GM18868 (cell line): ENCODE measurements around the gene SMG9.
"Not testable (repeated sequence)": the region's sequence is repeated elsewhere in the genome, so short reads cannot be mapped to it uniquely, and the experiment has no call there.

ENCODE experiments used
- ATAC-seq: cut with Tn5 transposase; IDR thresholded peaks from one replicate; pipeline ENCODE4 v1.9.1; 2021; ENCODE audit warnings: mild to moderate bottlenecking, moderate library complexity; ENCODE audit not compliant: unreplicated experiment

The SMG9 gene

DNA sequence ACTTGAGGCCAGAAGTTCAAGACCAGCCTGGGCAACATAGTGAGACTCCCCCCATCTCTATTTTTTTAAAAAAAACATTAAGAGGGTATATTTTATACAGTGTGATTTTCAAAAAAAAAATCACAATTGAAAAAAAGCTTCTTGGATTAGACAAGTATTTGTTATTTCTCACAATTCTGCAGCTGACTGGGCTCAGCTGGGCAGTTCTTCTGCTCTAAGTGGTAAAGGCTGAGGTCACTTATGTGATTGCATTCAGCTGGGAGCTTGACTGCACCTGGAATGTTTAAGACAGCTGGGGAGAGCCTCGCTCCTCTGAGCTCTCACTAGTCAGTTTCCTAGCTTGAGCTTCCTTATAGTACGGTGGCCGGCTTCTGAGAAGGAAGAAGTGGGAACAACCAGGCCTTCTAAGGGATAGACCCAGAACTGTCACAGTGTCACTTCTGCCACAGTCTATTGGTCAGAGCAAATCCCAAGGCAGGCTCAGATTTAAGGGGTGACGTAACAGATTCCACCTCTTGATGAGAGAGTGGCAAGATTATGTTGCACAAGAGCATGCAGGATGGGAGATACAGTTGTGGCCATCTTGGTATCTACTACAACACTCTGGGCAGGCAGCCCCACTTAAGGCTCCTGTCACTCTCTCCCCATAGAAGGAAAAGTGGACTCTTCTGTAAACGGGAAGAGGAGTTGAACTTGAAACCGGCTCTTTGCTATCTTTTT, 58.6 kb downstream of the SMG9 start:
- ATAC-seq, result no peak

DNA sequence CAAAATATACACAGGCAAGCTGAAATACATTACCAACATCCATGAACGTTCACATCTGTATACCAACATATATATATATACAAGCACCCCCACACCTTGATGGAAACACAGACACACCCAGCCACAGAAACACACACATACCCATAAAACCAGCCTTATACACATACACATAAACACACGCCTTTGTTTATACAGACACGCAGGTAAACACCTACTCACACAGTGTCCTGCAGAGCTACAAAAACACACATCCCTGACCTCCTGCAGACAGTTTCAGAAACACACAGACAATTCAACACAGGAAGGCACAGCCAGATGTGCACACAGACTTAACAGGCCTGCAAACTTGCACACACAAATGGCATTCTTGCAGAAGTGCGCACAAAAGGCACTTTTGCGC, 60.2 kb downstream of the SMG9 start:
- no peak for ATAC-seq

- ATAC-seq, result no peak
These were observed 61.9 kb downstream of the SMG9 start for GRCh38 chr19:43692877-43693276.

GRCh38 chr19:43692385-43692784, 62.4 kb downstream of the SMG9 start:
- no peak for ATAC-seq

DNA sequence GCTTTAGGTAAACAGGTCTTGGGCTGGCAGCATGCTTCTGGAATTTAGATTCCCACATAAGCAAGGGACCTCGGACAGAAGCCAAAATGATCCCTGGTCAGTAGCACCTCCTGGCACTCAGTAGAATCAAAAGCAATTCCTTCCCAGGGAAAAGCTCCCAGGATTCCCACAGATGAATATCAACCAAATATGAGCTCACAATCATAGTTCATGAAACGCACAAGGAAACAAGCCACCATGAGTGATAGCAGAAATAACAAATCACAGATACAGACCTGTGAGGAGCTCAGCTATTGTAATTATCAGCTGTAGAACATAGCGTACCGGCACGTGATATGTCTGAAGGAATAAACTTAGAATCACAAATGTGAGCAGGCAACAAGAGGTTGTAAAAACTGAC, 63.0 kb downstream of the SMG9 start:
- no peak for ATAC-seq

GRCh38 chr19:43690890-43691289, 63.9 kb downstream of the SMG9 start:
- no peak for ATAC-seq

GRCh38 chr19:43690444-43690843, 64.3 kb downstream of the SMG9 start:
- ATAC-seq, result no peak

GRCh38 chr19:43688059-43688701, 66.6 kb downstream of the SMG9 start:
- ATAC-seq, result no peak

GRCh38 chr19:43687660-43687997, 67.1 kb downstream of the SMG9 start:
- no peak for ATAC-seq

DNA sequence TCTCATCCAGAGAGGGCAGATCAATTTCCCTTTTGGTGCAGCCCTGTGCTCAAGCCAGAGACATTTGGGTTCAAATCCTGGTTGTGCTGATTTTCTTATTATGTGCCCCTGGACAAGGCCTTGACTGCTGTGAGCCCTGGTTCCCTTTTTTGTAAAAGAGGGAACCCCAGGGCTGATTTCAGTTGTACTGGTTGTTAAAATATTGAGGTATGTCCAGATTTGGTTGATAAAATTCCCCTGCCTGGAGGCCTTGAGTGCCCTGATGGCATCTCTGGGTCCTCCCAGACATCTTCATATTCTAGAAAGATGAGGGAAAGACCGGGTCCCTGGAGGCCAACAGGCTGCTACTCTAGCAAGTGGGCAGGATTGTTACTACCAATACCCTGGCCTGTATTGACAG, 70.4 kb downstream of the SMG9 start:
- no peak for ATAC-seq

- ATAC-seq, result no peak
These were observed 70.9 kb downstream of the SMG9 start for GRCh38 chr19:43683905-43684304.

DNA sequence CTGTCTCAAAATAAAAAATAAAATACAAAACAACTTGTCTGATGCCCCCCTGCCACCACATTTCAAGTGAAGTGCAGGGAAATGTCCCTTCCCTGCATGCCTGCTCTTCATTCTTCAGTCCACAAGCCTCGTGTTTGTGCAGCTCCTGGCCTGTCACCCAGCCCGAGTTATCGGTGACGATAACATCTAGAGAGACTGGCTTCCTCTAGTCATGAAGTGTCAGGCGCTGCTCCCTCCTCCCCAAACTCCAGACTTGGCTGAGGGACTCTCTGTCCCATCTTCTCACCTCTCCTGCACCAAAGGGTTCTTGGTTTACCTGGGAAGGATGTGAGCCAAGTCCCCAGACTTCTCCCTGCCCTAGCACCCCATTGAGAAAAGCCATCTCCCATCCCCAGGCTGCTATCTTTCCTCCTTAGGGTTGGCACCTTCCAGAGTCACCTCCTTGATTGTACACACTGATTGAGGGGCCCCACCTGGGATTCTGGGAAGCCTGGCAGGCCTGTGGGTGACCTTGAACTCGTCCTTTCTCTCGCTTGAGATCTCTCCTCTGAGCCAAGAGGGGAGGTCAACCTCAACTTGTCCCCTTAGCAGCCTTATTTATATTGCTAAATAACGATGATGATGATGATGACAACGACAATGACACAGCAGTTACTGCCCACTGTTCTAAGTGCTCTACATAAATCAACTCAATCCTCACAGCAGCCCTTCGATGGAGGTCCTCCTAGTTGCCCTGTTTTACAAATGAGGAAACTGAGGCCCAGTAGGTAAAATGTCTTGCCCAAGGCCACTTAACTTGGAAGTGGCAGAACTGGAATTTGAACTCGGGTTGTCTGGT, 71.7 kb downstream of the SMG9 start:
- ATAC-seq, result no peak

GRCh38 chr19:43682269-43682668, 72.5 kb downstream of the SMG9 start:
- not testable (repeated sequence) for ATAC-seq

GRCh38 chr19:43681821-43682220, 72.9 kb downstream of the SMG9 start:
- ATAC-seq, result no peak

GRCh38 chr19:43678512-43679261, 76.1 kb downstream of the SMG9 start:
- no peak for ATAC-seq
